Kidney (tissue), 14 donors: ENCODE data around the gene TJP1. TPM values are rescaled to one million over a fixed set of nuclear protein-coding genes. Genes with fewer than 3 reads are reported as not detected.

ENCODE experiments used
- DNase-seq, 5 donors: peaks; one replicate each; pipeline ENCODE4 v3.0.0-alpha.2; 2013 to 2020
- FAIRE-seq: peaks from 2 replicates; lab custom pipeline; 2012; peaks lifted over from hg19 to GRCh38; lab: Jason Lieb, UNC
- H3K27ac ChIP-seq, 2 donors: one replicate each; pipeline ENCODE4 v1.7.0; 2013; ENCODE audit warnings: low read depth in 2 of 2, low read length in 2 of 2, inconsistent platforms in 1 of 2
- H3K27me3 ChIP-seq: one replicate; pipeline ENCODE4 v1.7.1; 2013; ENCODE audit warnings: low read length, inconsistent platforms; ENCODE audit not compliant: control insufficient read depth, insufficient read depth
- H3K36me3 ChIP-seq, 3 donors: one replicate each; pipeline versions ENCODE4 v1.7.0 to v1.7.1; 2013; ENCODE audit warnings: low read length in 3 of 3, control low read depth in 1 of 3, inconsistent platforms in 1 of 3; ENCODE audit not compliant: insufficient read depth in 3 of 3, control insufficient read depth in 2 of 3
- H3K4me1 ChIP-seq, 3 donors: one replicate each; pipeline versions ENCODE4 v1.7.0 to v1.7.1; 2013; ENCODE audit warnings: low read length in 3 of 3, inconsistent platforms in 1 of 3, low read depth in 1 of 3; ENCODE audit not compliant: control insufficient read depth in 2 of 3, insufficient read depth in 2 of 3
- H3K4me3 ChIP-seq, 3 donors: one replicate each; pipeline versions ENCODE4 v1.7.0 to v1.8.1; 2013; ENCODE audit warnings: low read length in 3 of 3, control low read depth in 1 of 3, inconsistent platforms in 1 of 3
- H3K9ac ChIP-seq, 3 donors: one replicate each; pipeline versions ENCODE4 v1.7.0 to v1.7.1; 2013; ENCODE audit warnings: low read length in 3 of 3, control low read depth in 1 of 3, inconsistent platforms in 1 of 3
- H3K9me3 ChIP-seq, 3 donors: one replicate each; pipeline versions ENCODE4 v1.7.0 to v1.7.1; 2013; ENCODE audit warnings: low read length in 3 of 3, control low read depth in 1 of 3, inconsistent platforms in 1 of 3; ENCODE audit not compliant: control insufficient read depth in 2 of 3, insufficient read depth in 1 of 3
- intact Hi-C: fragments of 100-400 bp; cut with DNase I; formaldehyde crosslinking; loops from one replicate; pipeline ENCODE4 v1.11.1; 2022
- polyA plus RNA-seq: library from polyadenylated mRNA; stranded (reverse); fragments of 350-450 nt; fragmentation: Illumina TruSeq; extraction: RNeasy Lipid Tissue Mini Kit (QIAGEN cat#74804); gene quantifications from one replicate; pipeline ENCODE4 v1.2.3, GENCODE V29; 2014; ENCODE audit warnings: low read depth, low replicate concordance; ENCODE audit not compliant: insufficient read depth
- total RNA-seq: library from RNA; stranded (reverse); fragmentation: NEBNext Ultra II Directional; extraction: Animal tissue kit (Norgen Biotek cat#: 25700); gene quantifications from one replicate; pipeline ENCODE4 v1.2.1, GENCODE V29; 2021
- TF ChIP-seq, protein P1 (sequence below): IDR thresholded peaks from 3 replicates; pipeline ENCODE4 v1.5.1; 2012; ENCODE audit warnings: mild to moderate bottlenecking, moderate library complexity, borderline replicate concordance; ENCODE audit not compliant: insufficient read depth; ENCODE audit errors: extremely low read depth
- donor health status: control.
- donor health status: control.
- donor health status: control.
- donor health status: control.
- donor health status: control.
- donor health status: DM: yes; HTN: yes; CAD: no.
- donor health status: Normal renal cell carcinoma (clear cell type).

Gene TJP1
- total and polyA plus RNA-seq, 2 donors from 2014 or later, result 17.7 to 121 TPM

GRCh38 chr15:29790607-29791006, 31.7 kb downstream of the TJP1 start:
- H3K27me3 ChIP-seq, result no peaks in the 10 kb centered on the region
- no peaks in the 10 kb centered on the region for H3K4me1 ChIP-seq
- DNase-seq (no peak), FAIRE-seq (no peak)
- no peaks in the 10 kb centered on the region for H3K9me3 ChIP-seq
- intact Hi-C loops, result no loop called here
- no peak overlapping the region for H3K4me3 ChIP-seq
- H3K27ac ChIP-seq, result no peak overlapping the region
- TF ChIP-seq, protein P1, sequence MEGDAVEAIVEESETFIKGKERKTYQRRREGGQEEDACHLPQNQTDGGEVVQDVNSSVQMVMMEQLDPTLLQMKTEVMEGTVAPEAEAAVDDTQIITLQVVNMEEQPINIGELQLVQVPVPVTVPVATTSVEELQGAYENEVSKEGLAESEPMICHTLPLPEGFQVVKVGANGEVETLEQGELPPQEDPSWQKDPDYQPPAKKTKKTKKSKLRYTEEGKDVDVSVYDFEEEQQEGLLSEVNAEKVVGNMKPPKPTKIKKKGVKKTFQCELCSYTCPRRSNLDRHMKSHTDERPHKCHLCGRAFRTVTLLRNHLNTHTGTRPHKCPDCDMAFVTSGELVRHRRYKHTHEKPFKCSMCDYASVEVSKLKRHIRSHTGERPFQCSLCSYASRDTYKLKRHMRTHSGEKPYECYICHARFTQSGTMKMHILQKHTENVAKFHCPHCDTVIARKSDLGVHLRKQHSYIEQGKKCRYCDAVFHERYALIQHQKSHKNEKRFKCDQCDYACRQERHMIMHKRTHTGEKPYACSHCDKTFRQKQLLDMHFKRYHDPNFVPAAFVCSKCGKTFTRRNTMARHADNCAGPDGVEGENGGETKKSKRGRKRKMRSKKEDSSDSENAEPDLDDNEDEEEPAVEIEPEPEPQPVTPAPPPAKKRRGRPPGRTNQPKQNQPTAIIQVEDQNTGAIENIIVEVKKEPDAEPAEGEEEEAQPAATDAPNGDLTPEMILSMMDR, result no peak
- H3K36me3 ChIP-seq, result peaks cover 0 to 4% (median 4%) of the 10 kb centered on the region in 3 donors
- no peak overlapping the region for H3K9ac ChIP-seq

GRCh38 chr15:29789871-29790270, 32.4 kb downstream of the TJP1 start:
- no peak overlapping the region for H3K4me3 ChIP-seq
- no peak for FAIRE-seq
- no peaks in the 10 kb centered on the region for H3K27me3 ChIP-seq
- intact Hi-C loops, result no loop called here
- DNase-seq, result peak in 1 of 5 donors; percentile 23
- no peak overlapping the region for H3K9ac ChIP-seq
- H3K27ac ChIP-seq, result no peak overlapping the region
- H3K4me1 ChIP-seq, result no peaks in the 10 kb centered on the region
- H3K36me3 ChIP-seq, result peaks cover 0 to 4% (median 4%) of the 10 kb centered on the region in 3 donors
- TF ChIP-seq, protein P1, result no peak
- H3K9me3 ChIP-seq, result no peaks in the 10 kb centered on the region

DNA sequence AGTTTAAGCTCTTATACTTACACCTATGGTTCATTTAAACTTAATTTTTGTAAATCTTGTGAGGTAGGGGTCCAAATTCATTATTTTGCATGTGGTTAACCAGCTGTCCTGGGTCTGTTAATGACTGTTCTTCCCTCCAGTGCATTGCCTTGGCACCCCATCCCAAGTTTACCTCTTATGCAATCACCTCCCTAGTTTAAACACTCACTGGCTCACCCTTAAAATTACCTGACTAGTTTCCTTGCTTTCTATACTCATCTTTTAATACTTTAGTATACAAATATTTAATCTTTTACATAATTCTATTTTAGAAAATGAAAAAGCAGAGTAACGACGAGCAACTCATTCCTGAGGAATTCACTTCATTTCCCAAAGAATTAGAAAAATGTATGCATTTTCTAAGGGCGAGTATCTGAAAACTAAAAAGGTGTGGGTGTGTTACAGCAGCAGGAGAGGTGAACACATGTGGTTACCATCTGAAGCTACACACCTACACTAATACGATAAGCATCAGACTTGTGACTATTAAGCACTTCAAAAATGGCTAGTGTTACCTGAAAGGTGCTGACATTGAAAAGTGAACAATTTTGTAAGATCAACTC, 33.7 kb downstream of the TJP1 start:
- intact Hi-C loops, result no loop called here
- no peak for DNase-seq
- FAIRE-seq, result no peak
- H3K4me3 ChIP-seq, result no peak overlapping the region
- no peaks in the 10 kb centered on the region for H3K27me3 ChIP-seq
- TF ChIP-seq, protein P1, result no peak
- no peaks in the 10 kb centered on the region for H3K4me1 ChIP-seq
- H3K36me3 ChIP-seq, result peaks cover 0 to 2% (median 1%) of the 10 kb centered on the region in 3 donors
- H3K9ac ChIP-seq, result no peak overlapping the region
- no peak overlapping the region for H3K27ac ChIP-seq
- H3K9me3 ChIP-seq, result no peaks in the 10 kb centered on the region

DNA sequence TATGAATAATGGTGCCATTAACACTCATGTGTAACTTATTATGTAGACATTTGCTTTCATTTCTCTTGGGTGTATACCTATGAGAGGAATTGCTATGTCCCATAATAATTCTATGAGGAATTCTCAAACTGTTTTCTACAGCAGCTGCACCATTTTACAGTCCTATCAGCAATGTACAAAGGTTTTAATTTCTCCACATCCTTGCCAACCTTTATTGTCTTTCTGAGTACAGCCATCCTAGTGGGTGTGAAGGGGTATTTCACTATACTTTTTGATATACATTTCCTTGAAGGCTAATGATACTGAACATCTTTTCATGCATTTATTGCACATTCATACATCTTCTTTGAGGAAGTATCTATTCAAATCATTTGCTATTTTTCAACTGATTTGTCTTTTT, 34.5 kb downstream of the TJP1 start:
- Histone ChIP-seq H3K4me3 (no peak overlapping the region), H3K4me1 (no peaks in the 10 kb centered on the region), H3K27ac (no peak overlapping the region), H3K36me3 (no peaks in the 10 kb centered on the region), H3K27me3 (no peaks in the 10 kb centered on the region), H3K9me3 (no peaks in the 10 kb centered on the region), H3K9ac (no peak overlapping the region)
- intact Hi-C loops, result no loop called here
- no peak for FAIRE-seq
- DNase-seq, result no peak
- TF ChIP-seq, protein P1, result no peak
